ENCODE measurements around the gene GPR12. TPM values are rescaled to one million over a fixed set of nuclear protein-coding genes. Genes with fewer than 3 reads are reported as not detected.

GPR12 gene
- not detected in 5 replicates for total RNA-seq (2022; extraction: Qiagen RNA extraction; ENCODE audit: low read depth)

GRCh38 chr13:26759907-26760831 lies at the start of gene GPR12:
GPR12 (minus strand) TSS chr13:26760786; CDS start chr13:26759827, 959 bp downstream.

Other genes with a start within 250 kb of the GPR12 start
- gene WASF3, start 203.1 kb downstream of the GPR12 start, total RNA-seq (2022; extraction: Qiagen RNA extraction; ENCODE audit: low read depth), result 0.08 to 0.25 TPM (median 0.11 TPM) in 5 replicates

Measured in A549 treated with RU486 at 1 μM for 4 hours (cell line).